ENCODE data around the gene TMEM161B. TPM values are rescaled to one million over a fixed set of nuclear protein-coding genes. Genes with fewer than 3 reads are reported as not detected.

TMEM161B gene
- total and polyA plus RNA-seq, 5 donors: 5.1 to 12.6 (median 11.9) TPM

- intact Hi-C loops (cut with DNase I): no loop called here
- H3K27ac ChIP-seq (ENCODE audit: low read length): no peak overlapping the region
- no peaks in the 10 kb centered on the region for H3K4me1 ChIP-seq (ENCODE audit: control insufficient read depth, insufficient read depth, low read length)
- H3K9me3 ChIP-seq (ENCODE audit: control insufficient read depth, low read length): no peaks in the 10 kb centered on the region
- H3K27me3 ChIP-seq (ENCODE audit: control insufficient read depth, insufficient read depth): no peaks in the 10 kb centered on the region
- H3K4me3 ChIP-seq (ENCODE audit: low read length): no peak overlapping the region
- 51% methylated on average over 14 of the region's 14 CpGs for WGBS
- no peak for DNase-seq
- ATAC-seq: no peak
These were observed 95.5 kb downstream of the TMEM161B start for GRCh38 chr5:88172847-88173758.

DNA sequence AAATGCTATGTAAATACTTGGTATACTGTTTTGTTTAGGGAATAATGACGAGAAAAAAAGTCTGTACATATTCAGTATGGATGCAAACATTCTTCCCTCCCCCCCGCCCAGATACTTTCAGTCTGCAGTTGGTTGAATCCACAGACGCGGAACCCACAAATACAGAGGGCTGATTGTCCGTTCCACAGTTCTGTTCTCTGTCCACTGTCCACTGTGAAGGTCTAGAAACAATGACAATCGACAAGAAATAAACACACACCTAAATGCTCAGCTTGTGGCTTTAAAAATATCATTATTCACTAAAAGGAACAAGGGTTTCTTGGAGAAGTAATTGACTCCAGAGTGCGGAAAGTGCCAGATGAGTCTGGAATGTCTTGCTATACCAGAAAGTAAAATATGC is 109.1 kb downstream of the TMEM161B start:
- Histone ChIP-seq H3K27me3 (ENCODE audit: control insufficient read depth, insufficient read depth) (no peaks in the 10 kb centered on the region), H3K4me3 (ENCODE audit: low read length) (no peak overlapping the region), H3K27ac (ENCODE audit: low read length) (no peak overlapping the region), H3K9me3 (ENCODE audit: control insufficient read depth, low read length) (no peaks in the 10 kb centered on the region), H3K4me1 (ENCODE audit: control insufficient read depth, insufficient read depth, low read length) (no peaks in the 10 kb centered on the region)
- intact Hi-C loops (cut with DNase I): no loop called here
- ATAC-seq: no peak
- 80% methylated on average over 7 of the region's 7 CpGs for WGBS
- DNase-seq: no peak

DNA sequence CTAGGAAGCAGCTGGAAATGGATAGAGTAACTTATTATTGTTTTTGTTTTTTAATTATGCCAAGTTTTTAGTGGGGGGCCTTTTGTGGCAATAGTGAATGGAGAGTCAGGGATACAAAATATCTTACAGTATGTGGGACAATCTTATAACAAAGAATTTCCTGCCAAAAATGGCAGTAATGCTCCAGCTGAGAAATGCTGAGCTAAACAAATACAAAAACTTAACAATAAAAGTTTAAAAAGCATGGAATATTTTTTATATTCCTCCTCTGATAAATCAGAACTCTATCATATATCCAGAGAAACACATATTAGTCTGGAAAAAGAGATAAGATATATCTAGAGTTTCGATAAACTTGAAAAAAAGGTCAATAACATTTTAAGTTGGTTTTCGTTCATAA is 110.6 kb downstream of the TMEM161B start:
- intact Hi-C loops (cut with DNase I): no loop called here
- no peak overlapping the region for H3K4me3 ChIP-seq (ENCODE audit: low read length)
- H3K4me1 ChIP-seq (ENCODE audit: control insufficient read depth, insufficient read depth, low read length): no peaks in the 10 kb centered on the region
- DNase-seq: no peak
- no peak for ATAC-seq
- no peaks in the 10 kb centered on the region for H3K27me3 ChIP-seq (ENCODE audit: control insufficient read depth, insufficient read depth)
- no peaks in the 10 kb centered on the region for H3K9me3 ChIP-seq (ENCODE audit: control insufficient read depth, low read length)
- 81% methylated on average over 2 of the region's 2 CpGs for WGBS
- no peak overlapping the region for H3K27ac ChIP-seq (ENCODE audit: low read length)

- no peaks in the 10 kb centered on the region for H3K27me3 ChIP-seq (ENCODE audit: control insufficient read depth, insufficient read depth)
These were observed 113.8 kb downstream of the TMEM161B start for GRCh38 chr5:88154891-88155290.

DNA sequence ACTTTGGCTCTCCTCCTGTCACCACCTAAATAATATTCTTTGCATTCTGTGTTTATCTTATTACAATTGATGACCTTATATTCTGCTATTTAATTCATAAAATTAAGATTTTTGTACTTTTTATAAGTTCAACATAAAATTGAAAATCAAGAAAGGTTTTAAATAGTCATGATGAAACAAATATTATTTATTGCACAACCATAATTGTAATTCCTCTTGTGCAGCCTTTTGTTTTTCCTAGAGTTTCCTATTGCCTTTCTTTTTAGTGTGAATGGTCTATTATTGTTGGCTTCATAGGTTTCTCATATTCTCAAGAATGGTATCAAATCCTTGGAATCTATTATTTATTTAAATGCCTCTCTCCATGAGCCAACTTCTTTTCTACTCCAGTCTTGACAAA is 117.9 kb downstream of the TMEM161B start:
- DNase-seq: no peak
- no peak for ATAC-seq
- no peaks in the 10 kb centered on the region for H3K4me1 ChIP-seq (ENCODE audit: control insufficient read depth, insufficient read depth, low read length)
- H3K4me3 ChIP-seq (ENCODE audit: low read length): no peak overlapping the region
- H3K27ac ChIP-seq (ENCODE audit: low read length): no peak overlapping the region
- H3K27me3 ChIP-seq (ENCODE audit: control insufficient read depth, insufficient read depth): no peaks in the 10 kb centered on the region
- no peaks in the 10 kb centered on the region for H3K9me3 ChIP-seq (ENCODE audit: control insufficient read depth, low read length)
- intact Hi-C loops (cut with DNase I): no loop called here

More at GRCh38 chr5:88154891-88155290, 113.8 kb downstream of the TMEM161B start:
- H3K4me1 ChIP-seq (ENCODE audit: control insufficient read depth, insufficient read depth, low read length): no peaks in the 10 kb centered on the region
- ATAC-seq (no peak), DNase-seq (no peak)
- no peak overlapping the region for H3K4me3 ChIP-seq (ENCODE audit: low read length)
- WGBS: 98% methylated on average over 1 of the region's 1 CpG
- no peak overlapping the region for H3K27ac ChIP-seq (ENCODE audit: low read length)
- intact Hi-C loops (cut with DNase I): no loop called here
- no peaks in the 10 kb centered on the region for H3K9me3 ChIP-seq (ENCODE audit: control insufficient read depth, low read length)

- Histone ChIP-seq H3K4me3 (ENCODE audit: low read length) (peak overlapping the region; percentile 21), H3K27me3 (ENCODE audit: control insufficient read depth, insufficient read depth) (peaks cover 2% of the 10 kb centered on the region)
These were observed 122.8 kb downstream of the TMEM161B start for GRCh38 chr5:88145611-88146467.

DNA sequence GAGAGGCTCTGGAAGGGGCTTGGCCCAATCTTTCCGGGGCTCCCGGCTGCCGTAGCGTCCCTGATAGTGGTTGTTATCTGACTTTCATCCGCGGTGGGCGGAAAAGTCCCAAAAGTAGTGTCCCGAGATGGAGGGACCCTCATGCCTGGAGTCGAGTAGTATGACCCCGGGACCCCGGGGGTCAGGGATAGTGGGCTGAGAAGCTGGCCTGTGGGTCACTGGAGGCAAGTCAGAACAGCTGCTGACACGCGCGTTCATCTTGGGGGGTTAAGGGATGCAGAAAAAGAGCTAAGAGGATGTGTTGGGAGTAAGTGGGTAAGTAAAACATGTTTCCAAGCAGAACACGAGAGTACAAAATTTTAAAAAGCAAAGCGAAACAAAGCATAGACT is 123.4 kb downstream of the TMEM161B start:
- H3K4me3 ChIP-seq (ENCODE audit: low read length): peak overlapping the region; percentile 21
- H3K27ac ChIP-seq (ENCODE audit: low read length): no peak overlapping the region
- WGBS: 9% methylated on average over 16 of the region's 16 CpGs
- ATAC-seq (no peak), DNase-seq (peak in 2 of 3 donors; percentile 36 to 43)
- peaks cover 2% of the 10 kb centered on the region for H3K4me1 ChIP-seq (ENCODE audit: control insufficient read depth, insufficient read depth, low read length)
- H3K27me3 ChIP-seq (ENCODE audit: control insufficient read depth, insufficient read depth): peaks cover 2% of the 10 kb centered on the region
- H3K9me3 ChIP-seq (ENCODE audit: control insufficient read depth, low read length): no peaks in the 10 kb centered on the region
- intact Hi-C loops (cut with DNase I): no loop called here

More at GRCh38 chr5:88145611-88146467, 122.8 kb downstream of the TMEM161B start:
- ATAC-seq: no peak
- peak in 2 of 3 donors; percentile 11 to 28 for DNase-seq
- no peaks in the 10 kb centered on the region for H3K9me3 ChIP-seq (ENCODE audit: control insufficient read depth, low read length)
- H3K27ac ChIP-seq (ENCODE audit: low read length): no peak overlapping the region
- intact Hi-C loops (cut with DNase I): no loop called here
- WGBS: 19% methylated on average over 26 of the region's 26 CpGs
- peaks cover 2% of the 10 kb centered on the region for H3K4me1 ChIP-seq (ENCODE audit: control insufficient read depth, insufficient read depth, low read length)
